ENCODE data around the gene RASA3. TPM values are rescaled to one million over a fixed set of nuclear protein-coding genes. Genes with fewer than 3 reads are reported as not detected.
A peak's percentile ranks its signal among the peaks of the same experiment; 100 is the strongest.
"Not testable (repeated sequence)": the region's sequence is repeated elsewhere in the genome, so short reads cannot be mapped to it uniquely, and the experiment has no call there.

RASA3 gene
- total RNA-seq, 1 donor from 2014 or later: 17.3 TPM

- Histone ChIP-seq H3K4me1 (peaks cover 15% of the 10 kb centered on the region), H3K9me3 (no peaks in the 10 kb centered on the region), H3K27ac (no peak overlapping the region), H3K27me3 (no peaks in the 10 kb centered on the region), H3K36me3 (no peaks in the 10 kb centered on the region), H3K4me3 (no peak overlapping the region)
- peak; percentile 57 for DNase-seq
- TF ChIP-seq CTCF (IDR thresholded peaks at IDR 0.05): no peak
- no peak for ATAC-seq
- intact Hi-C loops (cut with DNase I): no loop called here
Measured at GRCh38 chr13:114104655-114105520, 27.5 kb downstream of the RASA3 start.

- DNase-seq (peak; percentile 52), ATAC-seq (no peak)
- Histone ChIP-seq H3K4me1 (peaks cover 14% of the 10 kb centered on the region), H3K27me3 (no peaks in the 10 kb centered on the region), H3K27ac (no peak overlapping the region), H3K9me3 (no peaks in the 10 kb centered on the region), H3K36me3 (no peaks in the 10 kb centered on the region), H3K4me3 (no peak overlapping the region)
- no peak for TF ChIP-seq CTCF (IDR thresholded peaks at IDR 0.05)
- intact Hi-C loops (cut with DNase I): no loop called here
Measured at GRCh38 chr13:114103801-114104654, 28.4 kb downstream of the RASA3 start.

DNA sequence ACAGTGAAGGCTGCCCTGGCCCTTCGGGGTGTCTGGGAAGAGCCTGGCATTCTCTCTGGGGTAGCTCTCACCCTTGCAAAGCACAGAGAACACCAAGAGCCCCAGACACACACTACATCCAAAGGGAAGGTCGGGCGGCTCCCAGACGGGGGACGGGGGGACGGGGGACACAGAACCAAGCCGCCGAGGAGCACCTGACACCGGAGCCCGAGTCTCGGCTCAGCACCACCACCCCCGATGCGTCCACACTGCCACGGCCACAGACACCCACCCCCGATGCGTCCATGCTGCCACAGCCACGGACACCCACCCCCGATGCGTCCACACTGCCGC is 29.2 kb downstream of the RASA3 start:
- ATAC-seq; intact Hi-C loops (cut with DNase I); H3K36me3 ChIP-seq; H3K9me3 ChIP-seq; DNase-seq; H3K27ac ChIP-seq; H3K27me3 ChIP-seq; H3K4me3 ChIP-seq: not testable (repeated sequence)
- H3K4me1 ChIP-seq: peaks cover 14% of the 10 kb centered on the region

- H3K4me3 ChIP-seq: no peak overlapping the region
- peaks cover 13% of the 10 kb centered on the region for H3K4me1 ChIP-seq
- H3K9me3 ChIP-seq: no peaks in the 10 kb centered on the region
- intact Hi-C loops (cut with DNase I): no loop called here
- no peak overlapping the region for H3K27ac ChIP-seq
- ATAC-seq (no peak), DNase-seq (peak; percentile 61)
- no peaks in the 10 kb centered on the region for H3K36me3 ChIP-seq
- no peak for TF ChIP-seq CTCF (IDR thresholded peaks at IDR 0.05)
- no peaks in the 10 kb centered on the region for H3K27me3 ChIP-seq
Measured at GRCh38 chr13:114102521-114103288, 29.7 kb downstream of the RASA3 start.

GRCh38 chr13:114102131-114102520 is 30.3 kb downstream of the RASA3 start:
- ATAC-seq (no peak), DNase-seq (peak; percentile 45)
- Histone ChIP-seq H3K4me3 (no peak overlapping the region), H3K4me1 (peaks cover 8% of the 10 kb centered on the region), H3K9me3 (no peaks in the 10 kb centered on the region), H3K27me3 (no peaks in the 10 kb centered on the region), H3K36me3 (no peaks in the 10 kb centered on the region), H3K27ac (no peak overlapping the region)
- intact Hi-C loops (cut with DNase I): no loop called here
- TF ChIP-seq CTCF (IDR thresholded peaks at IDR 0.05): no peak

All from upper lobe of right lung (tissue), 1 donor.